A549 (cell line): ENCODE data around the gene FOXJ3. TPM values are rescaled to one million over a fixed set of nuclear protein-coding genes. Genes with fewer than 3 reads are reported as not detected.

Experiments
- ATAC-seq, 2 experiments: fragments of 200-7000 bp in 1 of 2; fragments of >200 bp in 1 of 2; cut with Nextera tagmentation in 1 of 2; cut with Tn5 transposase in 1 of 2; 3 replicates each; pipeline versions ENCODE4 v1.8.0 to v1.9.1; 2018 to 2020; ENCODE audit warnings: mild to moderate bottlenecking in 1 of 2, moderate library complexity in 1 of 2
- CTCF ChIA-PET: fragments of 300-600 bp; sonication (Branson Sonifier 250); formaldehyde crosslinking; extraction: SDS; loops from one replicate; lab custom pipeline; 2021; ENCODE audit warnings: antibody characterized with exemption, inconsistent platforms; lab: Yijun Ruan, JAX
- POLR2A ChIA-PET: fragments of 350-600 bp; formaldehyde crosslinking; extraction: SDS; loops from one replicate; lab custom pipeline; 2021; ENCODE audit warnings: antibody characterized with exemption, inconsistent platforms; lab: Yijun Ruan, JAX
- DNase-seq, 2 experiments: peaks; one replicate each; pipeline versions ENCODE4 v3.0.0 to v3.0.0-alpha.2; 2011 to 2016; ENCODE audit warnings: low read depth in 1 of 2, low spot score in 1 of 2
- FAIRE-seq: peaks from 2 replicates; lab custom pipeline; 2011; peaks lifted over from hg19 to GRCh38; lab: Jason Lieb, UNC
- H3K27ac ChIP-seq, 2 experiments: fragments of >200 bp; sonication (Bioruptor Twin); formaldehyde crosslinking; 3 replicates each; pipeline ENCODE4 v1.5.1; 2016 to 2017
- H3K4me1 ChIP-seq: fragments of >200 bp; sonication (Bioruptor Twin); formaldehyde crosslinking; 3 replicates; pipeline ENCODE4 v1.6.1; 2016
- H3K4me2 ChIP-seq: fragments of >200 bp; sonication (Bioruptor Twin); formaldehyde crosslinking; 3 replicates; pipeline ENCODE4 v1.6.1; 2016
- H3K4me3 ChIP-seq: fragments of >200 bp; sonication (Bioruptor Twin); formaldehyde crosslinking; 3 replicates; pipeline ENCODE4 v1.5.1; 2016
- H3K9me3 ChIP-seq: fragments of >200 bp; sonication (Bioruptor Twin); formaldehyde crosslinking; 3 replicates; pipeline ENCODE4 v1.6.1; 2016
- CBX2 ChIP-seq: fragments of 200-600 bp; sonication (generic); IDR thresholded peaks from 2 replicates; pipeline ENCODE4 v1.6.1; 2016; ENCODE audit warnings: low read depth, mild to moderate bottlenecking, borderline replicate concordance
- CHD4 ChIP-seq: fragments of 200-600 bp; sonication (generic); IDR thresholded peaks from 2 replicates; pipeline ENCODE4 v1.6.1; 2016; ENCODE audit warnings: antibody characterized with exemption, mild to moderate bottlenecking, borderline replicate concordance
- EHF ChIP-seq: fragments of 250-450 bp; sonication (Bioruptor Pico); IDR thresholded peaks from 2 replicates; pipeline ENCODE4 v1.5.0; 2020; ENCODE audit warnings: mild to moderate bottlenecking
- ESRRA ChIP-seq: fragments of 150-350 bp; IDR thresholded peaks from 2 replicates; pipeline ENCODE4 v1.6.1; 2014; ENCODE audit warnings: mild to moderate bottlenecking, low read length, borderline replicate concordance
- FOSB ChIP-seq: fragments of 250-450 bp; sonication (Bioruptor Pico); IDR thresholded peaks from 2 replicates; pipeline ENCODE4 v1.5.0; 2020; ENCODE audit warnings: mild to moderate bottlenecking, moderate library complexity
- HDAC2 ChIP-seq: fragments of 200-600 bp; sonication (generic); IDR thresholded peaks from 2 replicates; pipeline ENCODE4 v1.6.1; 2016
- HOXA7 ChIP-seq: fragments of 250-450 bp; sonication (Bioruptor Pico); IDR thresholded peaks from 2 replicates; pipeline ENCODE4 v1.5.0; 2020; ENCODE audit warnings: mild to moderate bottlenecking, moderate library complexity
- JUN ChIP-seq, 2 experiments: fragments of >200 bp; sonication (Bioruptor Twin); formaldehyde crosslinking; IDR thresholded peaks; 2 replicates in 1 of 2; 3 replicates in 1 of 2; pipeline ENCODE4 v1.6.1; 2016 to 2017
- KDM1A ChIP-seq: fragments of 200-600 bp; sonication (generic); IDR thresholded peaks from 2 replicates; pipeline ENCODE4 v1.6.1; 2016; ENCODE audit warnings: low read depth, mild to moderate bottlenecking
- KDM5A ChIP-seq: fragments of 200-600 bp; sonication (generic); IDR thresholded peaks from 2 replicates; pipeline ENCODE4 v1.6.1; 2016; ENCODE audit warnings: antibody characterized with exemption, mild to moderate bottlenecking
- MAZ ChIP-seq: fragments of 150-350 bp; IDR thresholded peaks from 2 replicates; pipeline ENCODE4 v1.6.1; 2014; ENCODE audit warnings: antibody characterized with exemption, low read depth, low read length, borderline replicate concordance
- MYC ChIP-seq: IDR thresholded peaks from 2 replicates; pipeline ENCODE4 v1.6.1; 2012; ENCODE audit warnings: mild to moderate bottlenecking, inconsistent platforms, low read length, improper control_type of control experiment, borderline replicate concordance
- POLR2AphosphoS2 ChIP-seq: conservative IDR thresholded peaks from 2 replicates; pipeline ENCODE4 v1.6.1; 2012; ENCODE audit warnings: low read length, improper control_type of control experiment, inconsistent platforms
- RAD21 ChIP-seq, 2 experiments: fragments of >200 bp in 1 of 2; sonication (Bioruptor Twin) in 1 of 2; formaldehyde crosslinking in 1 of 2; IDR thresholded peaks in 1 of 2; conservative IDR thresholded peaks in 1 of 2; 2 replicates in 1 of 2; 3 replicates in 1 of 2; pipeline ENCODE4 v1.6.1; 2012 to 2018; ENCODE audit warnings: inconsistent platforms in 1 of 2
- RARB ChIP-seq: fragments of 250-450 bp; sonication (Bioruptor Pico); IDR thresholded peaks from 2 replicates; pipeline ENCODE4 v1.8.0; 2021; ENCODE audit warnings: mild to moderate bottlenecking, moderate library complexity
- SMC3 ChIP-seq: fragments of >200 bp; sonication (Bioruptor Twin); formaldehyde crosslinking; IDR thresholded peaks from 3 replicates; pipeline ENCODE4 v1.6.1; 2018; ENCODE audit warnings: inconsistent platforms
- SREBF2 ChIP-seq: fragments of 450-650 bp; IDR thresholded peaks from 2 replicates; pipeline ENCODE4 v1.6.1; 2014; ENCODE audit warnings: mild to moderate bottlenecking, moderate library complexity
- ZC3H11A ChIP-seq: fragments of 450-650 bp; IDR thresholded peaks from 2 replicates; pipeline ENCODE4 v1.6.1; 2014; ENCODE audit warnings: antibody characterized with exemption, mild to moderate bottlenecking
- ZFP36 ChIP-seq: fragments of 450-650 bp; IDR thresholded peaks from 2 replicates; pipeline ENCODE4 v1.6.1; 2014; ENCODE audit warnings: borderline replicate concordance; ENCODE audit not compliant: partially characterized antibody
- ZNF302 ChIP-seq: fragments of 250-450 bp; sonication (Bioruptor Pico); IDR thresholded peaks from 2 replicates; pipeline ENCODE4 v1.9.0; 2021; ENCODE audit warnings: inconsistent platforms, mild to moderate bottlenecking, moderate library complexity
- ZSCAN20 ChIP-seq: fragments of 250-450 bp; sonication (Bioruptor Pico); IDR thresholded peaks from 2 replicates; pipeline ENCODE4 v1.8.0; 2022; ENCODE audit warnings: mild to moderate bottlenecking, moderate library complexity
- WGBS: methylation state at CpG from one replicate; pipeline ENCODE4 v1.1.6; 2017; ENCODE audit errors: missing lambda C conversion rate; 5-methylcytosine and 5-hydroxymethylcytosine counted together
- polyA plus RNA-seq, 4 experiments: library from polyadenylated mRNA; depleted of rRNA in 3 of 4; stranded (reverse); fragments of >200 nt; fragmentation: RNase III in 1 of 4; extraction: RNeasy Plus Mini Kit Qiagen cat#74134 plus additional on column Dnase treatment in 1 of 4; gene quantifications; 2 replicates in 3 of 4; 3 replicates in 1 of 4; pipeline ENCODE4 v1.2.3, GENCODE V29; 2011 to 2017
- TF ChIP-seq, protein P1 (sequence below): fragments of >200 bp; sonication (Bioruptor Twin); formaldehyde crosslinking; IDR thresholded peaks from 3 replicates; pipeline ENCODE4 v1.5.1; 2016
- TF ChIP-seq, protein P2 (sequence below): IDR thresholded peaks from 2 replicates; pipeline ENCODE4 v1.6.1; 2012
- TF ChIP-seq, protein P3 (sequence below): IDR thresholded peaks from 2 replicates; pipeline ENCODE4 v1.6.1; 2012; ENCODE audit warnings: low read depth, borderline replicate concordance
- TF ChIP-seq, protein P4 (sequence below): fragments of 150-350 bp; IDR thresholded peaks from 2 replicates; pipeline ENCODE4 v1.6.1; 2014; ENCODE audit warnings: low read depth, mild to moderate bottlenecking, low read length

Gene FOXJ3
- polyA plus RNA-seq, 2 of the 4 experiments (the other 2 are of a cell fraction): 16.8 to 45.0 TPM

DNA sequence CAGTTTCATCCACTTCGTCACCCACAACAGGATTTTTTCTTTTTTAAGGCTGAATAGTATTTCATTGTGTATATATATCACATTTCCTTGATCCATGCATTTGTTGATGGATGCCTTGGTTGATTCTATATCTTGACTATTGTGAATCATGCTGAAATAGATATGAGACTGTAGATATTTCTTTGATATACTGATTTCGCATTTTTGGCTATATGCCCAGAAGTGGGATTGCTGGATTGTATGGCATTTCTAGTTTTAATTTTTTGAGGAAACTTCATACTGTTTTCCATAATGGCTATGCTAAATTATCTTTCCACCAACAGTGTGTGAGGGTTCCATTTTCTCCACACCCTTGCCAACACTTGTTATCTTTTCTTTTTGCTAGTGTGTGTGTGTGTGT lies 176.8 kb downstream of the FOXJ3 start:
- no peak for DNase-seq
- no peak for TF ChIP-seq ZSCAN20 (CRISPR knock-in tag)
- TF ChIP-seq, all 56 proteins: peak for 0
- 64% methylated on average over 2 of the region's 2 CpGs for WGBS
- FAIRE-seq: no peak
- H3K9me3 ChIP-seq: peaks cover 8% of the 10 kb centered on the region; the same call in 1 of the 3 replicates
- H3K4me1 ChIP-seq: no peaks in the 10 kb centered on the region
- no peak overlapping the region for H3K4me2 ChIP-seq
- CTCF ChIA-PET: interaction anchor here (1.4 kb wide), 1 partner anchor 12 kb away, joined by 8 read pairs; no protein-coding TSS in a partner anchor
- POLR2A ChIA-PET: no interaction called here
- ATAC-seq: no peak
- H3K27ac ChIP-seq: no peak overlapping the region
- no peak overlapping the region for H3K4me3 ChIP-seq

DNA sequence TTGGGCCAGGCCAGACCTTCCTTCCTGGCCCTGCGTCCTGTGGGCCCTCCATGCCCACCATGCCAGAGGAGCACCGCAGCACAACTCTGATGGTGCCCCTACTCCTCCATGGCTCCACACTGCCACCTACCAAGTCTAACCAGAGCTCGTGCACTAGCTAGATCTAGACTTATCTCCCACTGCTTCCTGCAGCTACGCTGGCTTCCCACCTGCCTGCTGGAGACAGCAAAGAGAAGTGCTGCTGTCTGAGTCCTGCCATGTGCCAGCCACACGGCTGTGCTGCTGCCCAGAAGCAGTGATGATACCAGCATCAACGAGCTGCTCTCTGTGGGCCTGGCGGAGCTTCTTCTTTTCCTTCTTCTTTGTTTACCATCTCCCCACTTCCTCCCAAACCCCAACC lies 177.4 kb downstream of the FOXJ3 start:
- Histone ChIP-seq H3K27ac (no peak overlapping the region), H3K4me2 (no peak overlapping the region), H3K4me1 (no peaks in the 10 kb centered on the region), H3K4me3 (no peak overlapping the region), H3K9me3 (peaks cover 8% of the 10 kb centered on the region; the same call in 1 of the 3 replicates)
- DNase-seq (peak in 1 of 2 experiments; percentile 29), FAIRE-seq (no peak), ATAC-seq (peak; percentile 36 to 63; a peak in 5 of 6 replicates)
- POLR2A ChIA-PET: no interaction called here
- TF ChIP-seq HDAC2 (no peak), RAD21 (conservative IDR thresholded peaks at IDR 0.05 in 1 of 2, IDR thresholded peaks at IDR 0.05 in 1 of 2) (peak in 1 of 2 experiments; percentile 15; a peak in 1 of 5 replicates), ZC3H11A (no peak), FOSB (CRISPR knock-in tag) (no peak), KDM5A (no peak)
- TF ChIP-seq, protein P1, sequence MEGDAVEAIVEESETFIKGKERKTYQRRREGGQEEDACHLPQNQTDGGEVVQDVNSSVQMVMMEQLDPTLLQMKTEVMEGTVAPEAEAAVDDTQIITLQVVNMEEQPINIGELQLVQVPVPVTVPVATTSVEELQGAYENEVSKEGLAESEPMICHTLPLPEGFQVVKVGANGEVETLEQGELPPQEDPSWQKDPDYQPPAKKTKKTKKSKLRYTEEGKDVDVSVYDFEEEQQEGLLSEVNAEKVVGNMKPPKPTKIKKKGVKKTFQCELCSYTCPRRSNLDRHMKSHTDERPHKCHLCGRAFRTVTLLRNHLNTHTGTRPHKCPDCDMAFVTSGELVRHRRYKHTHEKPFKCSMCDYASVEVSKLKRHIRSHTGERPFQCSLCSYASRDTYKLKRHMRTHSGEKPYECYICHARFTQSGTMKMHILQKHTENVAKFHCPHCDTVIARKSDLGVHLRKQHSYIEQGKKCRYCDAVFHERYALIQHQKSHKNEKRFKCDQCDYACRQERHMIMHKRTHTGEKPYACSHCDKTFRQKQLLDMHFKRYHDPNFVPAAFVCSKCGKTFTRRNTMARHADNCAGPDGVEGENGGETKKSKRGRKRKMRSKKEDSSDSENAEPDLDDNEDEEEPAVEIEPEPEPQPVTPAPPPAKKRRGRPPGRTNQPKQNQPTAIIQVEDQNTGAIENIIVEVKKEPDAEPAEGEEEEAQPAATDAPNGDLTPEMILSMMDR: no peak
- 58% methylated on average over 7 of the region's 7 CpGs for WGBS
- CTCF ChIA-PET: interaction anchor here (0.8 to 7.4 kb wide), 3 partner anchors 11 to 642 kb away, joined by 3 to 46 read pairs (median 8); no protein-coding TSS in a partner anchor

DNA sequence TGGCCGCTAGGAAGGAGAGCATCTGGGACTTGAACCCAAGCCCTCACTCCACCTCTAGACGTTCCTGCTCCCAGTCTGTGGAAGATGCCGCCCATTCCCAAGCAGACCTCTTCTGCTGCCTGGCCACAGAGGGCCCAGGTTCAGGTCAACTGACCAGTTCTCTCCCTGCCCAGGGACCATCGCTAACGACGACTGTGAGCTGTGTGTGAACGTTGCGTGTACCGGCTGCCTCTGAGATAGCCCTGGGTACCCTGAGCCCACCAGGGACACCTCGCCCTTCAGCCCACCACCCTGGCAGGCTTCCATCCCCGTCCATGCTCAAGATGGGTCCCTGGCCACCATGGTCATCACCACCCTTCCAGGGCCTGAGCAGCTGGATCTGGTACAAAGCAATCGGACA lies 179.7 kb downstream of the FOXJ3 start:
- POLR2A ChIA-PET: no interaction called here
- FAIRE-seq: no peak
- TF ChIP-seq MAZ: no peak
- no peak for TF ChIP-seq MYC
- no peak for TF ChIP-seq SMC3
- no peak for TF ChIP-seq CHD4
- TF ChIP-seq ZFP36: no peak
- no peak for TF ChIP-seq KDM1A
- no peak for TF ChIP-seq HDAC2
- no peak for TF ChIP-seq ESRRA
- no peak for TF ChIP-seq HOXA7 (CRISPR knock-in tag)
- TF ChIP-seq, protein P2, sequence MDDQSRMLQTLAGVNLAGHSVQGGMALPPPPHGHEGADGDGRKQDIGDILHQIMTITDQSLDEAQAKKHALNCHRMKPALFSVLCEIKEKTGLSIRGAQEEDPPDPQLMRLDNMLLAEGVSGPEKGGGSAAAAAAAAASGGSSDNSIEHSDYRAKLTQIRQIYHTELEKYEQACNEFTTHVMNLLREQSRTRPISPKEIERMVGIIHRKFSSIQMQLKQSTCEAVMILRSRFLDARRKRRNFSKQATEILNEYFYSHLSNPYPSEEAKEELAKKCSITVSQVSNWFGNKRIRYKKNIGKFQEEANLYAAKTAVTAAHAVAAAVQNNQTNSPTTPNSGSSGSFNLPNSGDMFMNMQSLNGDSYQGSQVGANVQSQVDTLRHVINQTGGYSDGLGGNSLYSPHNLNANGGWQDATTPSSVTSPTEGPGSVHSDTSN: no peak
- TF ChIP-seq SREBF2: no peak
- TF ChIP-seq POLR2AphosphoS2: no peak
- TF ChIP-seq JUN (IDR thresholded peaks at IDR 0.05): no peak
- TF ChIP-seq, protein P3, sequence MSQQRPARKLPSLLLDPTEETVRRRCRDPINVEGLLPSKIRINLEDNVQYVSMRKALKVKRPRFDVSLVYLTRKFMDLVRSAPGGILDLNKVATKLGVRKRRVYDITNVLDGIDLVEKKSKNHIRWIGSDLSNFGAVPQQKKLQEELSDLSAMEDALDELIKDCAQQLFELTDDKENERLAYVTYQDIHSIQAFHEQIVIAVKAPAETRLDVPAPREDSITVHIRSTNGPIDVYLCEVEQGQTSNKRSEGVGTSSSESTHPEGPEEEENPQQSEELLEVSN: no peak
- TF ChIP-seq EHF (CRISPR knock-in tag): no peak
- no peak for TF ChIP-seq RARB
- TF ChIP-seq ZNF302: no peak
- TF ChIP-seq, protein P4, sequence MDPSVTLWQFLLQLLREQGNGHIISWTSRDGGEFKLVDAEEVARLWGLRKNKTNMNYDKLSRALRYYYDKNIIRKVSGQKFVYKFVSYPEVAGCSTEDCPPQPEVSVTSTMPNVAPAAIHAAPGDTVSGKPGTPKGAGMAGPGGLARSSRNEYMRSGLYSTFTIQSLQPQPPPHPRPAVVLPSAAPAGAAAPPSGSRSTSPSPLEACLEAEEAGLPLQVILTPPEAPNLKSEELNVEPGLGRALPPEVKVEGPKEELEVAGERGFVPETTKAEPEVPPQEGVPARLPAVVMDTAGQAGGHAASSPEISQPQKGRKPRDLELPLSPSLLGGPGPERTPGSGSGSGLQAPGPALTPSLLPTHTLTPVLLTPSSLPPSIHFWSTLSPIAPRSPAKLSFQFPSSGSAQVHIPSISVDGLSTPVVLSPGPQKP: no peak
- no peak for TF ChIP-seq CBX2
- no peak overlapping the region for H3K27ac ChIP-seq
- H3K4me3 ChIP-seq: no peak overlapping the region
- no peak overlapping the region for H3K4me2 ChIP-seq
- peaks cover 7% of the 10 kb centered on the region; the same call in 1 of the 3 replicates for H3K4me1 ChIP-seq
- CTCF ChIA-PET: interaction anchor here (0.8 to 7.4 kb wide), 3 partner anchors 8 to 18 kb away, joined by 4 to 46 read pairs (median 9); partner anchors contain the start of gene GUCA2A
- DNase-seq: no peak
- peaks cover 2% of the 10 kb centered on the region; the same call in 1 of the 3 replicates for H3K9me3 ChIP-seq
- ATAC-seq: no peak
- WGBS: 75% methylated on average over 10 of the region's 12 CpGs
